Measurements from ENCODE around the gene CACNA1C. TPM values are rescaled to one million over a fixed set of nuclear protein-coding genes. Genes with fewer than 3 reads are reported as not detected.

CACNA1C gene
- total RNA-seq, 1 experiment from 2014 or later, result 3.7 TPM

- Histone ChIP-seq H3K4me3 (ENCODE audit: low read depth, low read length, poor library complexity, severe bottlenecking) (no peak overlapping the region), H3K9me3 (ENCODE audit: low read depth, low read length, poor library complexity, severe bottlenecking) (no peaks in the 10 kb centered on the region), H3K36me3 (ENCODE audit: insufficient read depth, low read length, poor library complexity, severe bottlenecking) (no peaks in the 10 kb centered on the region), H3K4me1 (ENCODE audit: insufficient read depth, low read length, poor library complexity, severe bottlenecking) (no peaks in the 10 kb centered on the region), H3K27me3 (replicated peaks; ENCODE audit: insufficient read depth, low read depth, low read length, poor library complexity) (no peaks in the 10 kb centered on the region), H3K27ac (ENCODE audit: low read depth, low read length, poor library complexity, severe bottlenecking) (no peak overlapping the region)
- intact Hi-C loops (cut with micrococcal nuclease; ENCODE audit: unreplicated experiment), result no loop called here
- DNase-seq (ENCODE audit: low spot score), result no peak
- no peak for TF ChIP-seq EZH2 (IDR thresholded peaks at IDR 0.05; ENCODE audit: borderline replicate concordance, low read depth, low read length, poor library complexity, severe bottlenecking)
- TF ChIP-seq, protein P1, sequence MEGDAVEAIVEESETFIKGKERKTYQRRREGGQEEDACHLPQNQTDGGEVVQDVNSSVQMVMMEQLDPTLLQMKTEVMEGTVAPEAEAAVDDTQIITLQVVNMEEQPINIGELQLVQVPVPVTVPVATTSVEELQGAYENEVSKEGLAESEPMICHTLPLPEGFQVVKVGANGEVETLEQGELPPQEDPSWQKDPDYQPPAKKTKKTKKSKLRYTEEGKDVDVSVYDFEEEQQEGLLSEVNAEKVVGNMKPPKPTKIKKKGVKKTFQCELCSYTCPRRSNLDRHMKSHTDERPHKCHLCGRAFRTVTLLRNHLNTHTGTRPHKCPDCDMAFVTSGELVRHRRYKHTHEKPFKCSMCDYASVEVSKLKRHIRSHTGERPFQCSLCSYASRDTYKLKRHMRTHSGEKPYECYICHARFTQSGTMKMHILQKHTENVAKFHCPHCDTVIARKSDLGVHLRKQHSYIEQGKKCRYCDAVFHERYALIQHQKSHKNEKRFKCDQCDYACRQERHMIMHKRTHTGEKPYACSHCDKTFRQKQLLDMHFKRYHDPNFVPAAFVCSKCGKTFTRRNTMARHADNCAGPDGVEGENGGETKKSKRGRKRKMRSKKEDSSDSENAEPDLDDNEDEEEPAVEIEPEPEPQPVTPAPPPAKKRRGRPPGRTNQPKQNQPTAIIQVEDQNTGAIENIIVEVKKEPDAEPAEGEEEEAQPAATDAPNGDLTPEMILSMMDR (conservative IDR thresholded peaks at IDR 0.05; ENCODE audit: low read depth, low read length), result no peak
- BruUV-seq (replicated peaks), result no TSS peak
- POLR2A ChIA-PET (ENCODE audit: low non-redundant PET), result no interaction called here
- CTCF ChIA-PET, result no interaction called here
Observed at GRCh38 chr12:2443776-2444175, 391.0 kb downstream of the CACNA1C start.

- H3K4me1 ChIP-seq (ENCODE audit: insufficient read depth, low read length, poor library complexity, severe bottlenecking), result no peaks in the 10 kb centered on the region
Observed at GRCh38 chr12:2445968-2446367, 393.2 kb downstream of the CACNA1C start.

DNA sequence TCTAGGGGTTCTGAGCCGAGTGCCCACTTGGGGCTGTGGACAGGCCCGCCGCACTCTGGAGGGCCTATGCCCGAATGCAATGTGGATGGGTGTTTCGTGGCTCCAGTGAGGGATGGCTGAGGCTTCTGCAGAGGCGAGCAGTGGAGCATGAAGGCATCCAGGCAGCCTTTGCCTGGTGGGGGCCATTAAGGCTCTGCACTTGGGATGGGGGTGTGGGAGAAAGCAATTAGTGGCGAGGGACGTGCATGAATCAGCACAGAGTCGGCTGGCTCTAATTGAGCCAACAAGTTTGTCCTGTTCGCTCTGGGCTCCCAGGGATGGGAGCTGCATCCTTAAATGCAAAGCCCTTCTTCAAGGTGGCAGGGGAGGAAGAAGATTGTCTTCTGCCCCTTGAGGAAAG lies 395.1 kb downstream of the CACNA1C start:
- no peak overlapping the region for H3K27ac ChIP-seq (ENCODE audit: low read depth, low read length, poor library complexity, severe bottlenecking)
- no peaks in the 10 kb centered on the region for H3K9me3 ChIP-seq (ENCODE audit: low read depth, low read length, poor library complexity, severe bottlenecking)
- no peak overlapping the region for H3K4me3 ChIP-seq (ENCODE audit: low read depth, low read length, poor library complexity, severe bottlenecking)
- POLR2A ChIA-PET (ENCODE audit: low non-redundant PET), result no interaction called here
- no peaks in the 10 kb centered on the region for H3K4me1 ChIP-seq (ENCODE audit: insufficient read depth, low read length, poor library complexity, severe bottlenecking)
- TF ChIP-seq EZH2 (IDR thresholded peaks at IDR 0.05; ENCODE audit: borderline replicate concordance, low read depth, low read length, poor library complexity, severe bottlenecking), result no peak
- TF ChIP-seq, protein P1 (conservative IDR thresholded peaks at IDR 0.05; ENCODE audit: low read depth, low read length), result no peak
- CTCF ChIA-PET, result no interaction called here
- no peak for DNase-seq (ENCODE audit: low spot score)
- intact Hi-C loops (cut with micrococcal nuclease; ENCODE audit: unreplicated experiment), result no loop called here
- no peaks in the 10 kb centered on the region for H3K27me3 ChIP-seq (replicated peaks; ENCODE audit: insufficient read depth, low read depth, low read length, poor library complexity)
- BruUV-seq (replicated peaks), result no TSS peak
- no peaks in the 10 kb centered on the region for H3K36me3 ChIP-seq (ENCODE audit: insufficient read depth, low read length, poor library complexity, severe bottlenecking)

More at GRCh38 chr12:2445968-2446367, 393.2 kb downstream of the CACNA1C start:
- ChIA-PET POLR2A (ENCODE audit: low non-redundant PET) (no interaction called here), CTCF (no interaction called here)
- BruUV-seq (replicated peaks), result no TSS peak
- Histone ChIP-seq H3K27me3 (replicated peaks; ENCODE audit: insufficient read depth, low read depth, low read length, poor library complexity) (no peaks in the 10 kb centered on the region), H3K27ac (ENCODE audit: low read depth, low read length, poor library complexity, severe bottlenecking) (no peak overlapping the region), H3K36me3 (ENCODE audit: insufficient read depth, low read length, poor library complexity, severe bottlenecking) (no peaks in the 10 kb centered on the region), H3K9me3 (ENCODE audit: low read depth, low read length, poor library complexity, severe bottlenecking) (no peaks in the 10 kb centered on the region), H3K4me3 (ENCODE audit: low read depth, low read length, poor library complexity, severe bottlenecking) (no peak overlapping the region)
- intact Hi-C loops (cut with micrococcal nuclease; ENCODE audit: unreplicated experiment), result no loop called here
- DNase-seq (ENCODE audit: low spot score), result no peak
- TF ChIP-seq, protein P1 (conservative IDR thresholded peaks at IDR 0.05; ENCODE audit: low read depth, low read length), result no peak
- TF ChIP-seq EZH2 (IDR thresholded peaks at IDR 0.05; ENCODE audit: borderline replicate concordance, low read depth, low read length, poor library complexity, severe bottlenecking), result no peak

Data from A673 (cell line).